SK-N-SH (cell line): ENCODE data around the gene MRFAP1L1. TPM values are rescaled to one million over a fixed set of nuclear protein-coding genes. Genes with fewer than 3 reads are reported as not detected.
A peak's percentile ranks its signal among the peaks of the same experiment; 100 is the strongest.

Experiments
- CTCF ChIA-PET: fragments of 300-600, 350-600 bp; formaldehyde crosslinking; extraction: SDS; loops from one replicate; lab custom pipeline; 2021; lab: Yijun Ruan, JAX
- POLR2A ChIA-PET: fragments of 350-600 bp; sonication (Branson Sonifier 250); formaldehyde crosslinking; extraction: SDS; loops from one replicate; lab custom pipeline; 2020; ENCODE audit warnings: antibody characterized with exemption, inconsistent platforms; lab: Yijun Ruan, JAX
- DNase-seq: peaks from one replicate; pipeline ENCODE4 v3.0.0; 2012
- H2AFZ ChIP-seq: fragments of 200-600 bp; sonication (generic); 2 replicates; pipeline ENCODE4 v1.8.1; 2016; ENCODE audit warnings: antibody characterized with exemption, mild to moderate bottlenecking, low read depth
- H3F3A ChIP-seq: fragments of 200-600 bp; sonication (generic); replicated peaks from 2 replicates; pipeline ENCODE3; 2016; ENCODE audit warnings: antibody characterized with exemption, mild to moderate bottlenecking; ENCODE audit not compliant: insufficient read depth
- H3K27ac ChIP-seq, 2 experiments: fragments of 200-500 bp in 1 of 2; fragments of 200-600 bp in 1 of 2; sonication (Bioruptor generic) in 1 of 2; sonication (generic), shearing (Covaris generic) in 1 of 2; 2 replicates each; pipeline versions ENCODE4 v1.5.1 to v1.6.1; 2014 to 2016; ENCODE audit warnings: low read depth in 2 of 2, inconsistent platforms in 1 of 2, low read length in 1 of 2, mild to moderate bottlenecking in 1 of 2, mixed read lengths in 1 of 2
- H3K27me3 ChIP-seq: fragments of 200-600 bp; sonication (generic), shearing (Covaris generic); 2 replicates; pipeline ENCODE4 v1.6.1; 2016; ENCODE audit warnings: mixed run types; ENCODE audit not compliant: insufficient read depth
- H3K36me3 ChIP-seq, 2 experiments: fragments of 200-500 bp in 1 of 2; fragments of 200-600 bp in 1 of 2; sonication (Bioruptor generic) in 1 of 2; sonication (generic) in 1 of 2; replicated peaks in 1 of 2; 2 replicates each; pipeline versions ENCODE3 to v1.5.1; 2014 to 2016; ENCODE audit warnings: low read length in 1 of 2, mild to moderate bottlenecking in 1 of 2; ENCODE audit not compliant: insufficient read depth in 2 of 2, control insufficient read depth in 1 of 2
- H3K4me1 ChIP-seq, 2 experiments: fragments of 200-500 bp in 1 of 2; fragments of 200-600 bp in 1 of 2; sonication (Bioruptor generic) in 1 of 2; sonication (generic), shearing (Covaris generic) in 1 of 2; 2 replicates each; pipeline versions ENCODE4 v1.5.1 to v1.6.1; 2014 to 2016; ENCODE audit warnings: low read depth in 1 of 2, low read length in 1 of 2, mixed run types in 1 of 2; ENCODE audit not compliant: insufficient read depth in 2 of 2, control insufficient read depth in 1 of 2
- H3K4me2 ChIP-seq: fragments of 200-600 bp; sonication (generic), shearing (Covaris generic); 2 replicates; pipeline ENCODE4 v1.6.1; 2017; ENCODE audit warnings: mixed run types
- H3K4me3 ChIP-seq, 2 experiments: fragments of 200-500 bp in 1 of 2; fragments of 200-600 bp in 1 of 2; sonication (Bioruptor generic) in 1 of 2; sonication (generic), shearing (Covaris generic) in 1 of 2; 2 replicates each; pipeline versions ENCODE4 v1.5.1 to v1.8.1; 2014 to 2016; ENCODE audit warnings: low read depth in 2 of 2, inconsistent platforms in 1 of 2, low read length in 1 of 2, mild to moderate bottlenecking in 1 of 2, mixed read lengths in 1 of 2, moderate library complexity in 1 of 2
- H3K79me2 ChIP-seq: fragments of 200-600 bp; sonication (generic); 2 replicates; pipeline ENCODE4 v1.8.1; 2017; ENCODE audit warnings: mild to moderate bottlenecking; ENCODE audit not compliant: insufficient read depth
- H3K9ac ChIP-seq: fragments of 200-600 bp; sonication (generic); 2 replicates; pipeline ENCODE4 v1.6.1; 2017; ENCODE audit warnings: mixed run types
- H3K9me2 ChIP-seq: fragments of 200-600 bp; sonication (generic); 2 replicates; pipeline ENCODE4 v1.6.1; 2017; ENCODE audit warnings: mixed run types
- H3K9me3 ChIP-seq: fragments of 200-600 bp; sonication (generic); 2 replicates; pipeline ENCODE4 v1.6.1; 2017; ENCODE audit warnings: mixed run types, mild to moderate bottlenecking, moderate library complexity
- H4K20me1 ChIP-seq: fragments of 200-600 bp; sonication (generic); 2 replicates; pipeline ENCODE4 v1.6.1; 2017; ENCODE audit warnings: mild to moderate bottlenecking, mixed run types; ENCODE audit not compliant: insufficient read depth
- ELF1 ChIP-seq: IDR thresholded peaks from 2 replicates; pipeline ENCODE4 v1.4.0; 2012
- EZH2phosphoT487 ChIP-seq: fragments of 200-600 bp; sonication (generic); IDR thresholded peaks from 2 replicates; pipeline ENCODE4 v1.6.1; 2017; ENCODE audit warnings: low read depth, mixed run types, mild to moderate bottlenecking, antibody characterized with exemption, moderate library complexity, borderline replicate concordance
- FOXM1 ChIP-seq: IDR thresholded peaks from 2 replicates; pipeline ENCODE4 v1.4.0; 2012; ENCODE audit warnings: low read depth, mild to moderate bottlenecking
- GABPA ChIP-seq: IDR thresholded peaks from 2 replicates; pipeline ENCODE4 v1.4.0; 2012; ENCODE audit warnings: low read depth, mild to moderate bottlenecking
- JUND ChIP-seq: IDR thresholded peaks from 2 replicates; pipeline ENCODE4 v1.4.0; 2012
- MEF2A ChIP-seq: IDR thresholded peaks from 2 replicates; pipeline ENCODE4 v1.4.0; 2012; ENCODE audit warnings: low read depth, borderline replicate concordance
- NFIC ChIP-seq: IDR thresholded peaks from 2 replicates; pipeline ENCODE4 v1.4.0; 2012; ENCODE audit warnings: borderline replicate concordance
- NRF1 ChIP-seq: IDR thresholded peaks from 2 replicates; pipeline ENCODE4 v1.6.1; 2012; ENCODE audit warnings: low read depth, mild to moderate bottlenecking, low read length
- POLR2AphosphoS5 ChIP-seq: IDR thresholded peaks from 2 replicates; pipeline ENCODE4 v1.6.1; 2012; ENCODE audit warnings: low read depth, low read length
- RAD21 ChIP-seq: IDR thresholded peaks from 2 replicates; pipeline ENCODE4 v1.6.1; 2012; ENCODE audit warnings: mild to moderate bottlenecking, low read length
- RCOR1 ChIP-seq: fragments of 150-350 bp; IDR thresholded peaks from 2 replicates; pipeline ENCODE4 v1.6.1; 2017; ENCODE audit warnings: antibody characterized with exemption, low read length
- RXRA ChIP-seq: IDR thresholded peaks from 2 replicates; pipeline ENCODE4 v1.4.0; 2012; ENCODE audit warnings: low read depth, mild to moderate bottlenecking, borderline replicate concordance
- SMC3 ChIP-seq: IDR thresholded peaks from 2 replicates; pipeline ENCODE4 v1.6.1; 2012; ENCODE audit warnings: low read depth, low read length, improper control_type of control experiment
- TAF1 ChIP-seq: IDR thresholded peaks from 2 replicates; pipeline ENCODE4 v1.6.1; 2012; ENCODE audit warnings: low read depth, mild to moderate bottlenecking, low read length, moderate library complexity, borderline replicate concordance
- TCF12 ChIP-seq: IDR thresholded peaks from 2 replicates; pipeline ENCODE4 v1.4.0; 2012
- WGBS: methylation state at CpG from one replicate; pipeline ENCODE4 v1.1.6; 2017; ENCODE audit warnings: low lambda C conversion rate; 5-methylcytosine and 5-hydroxymethylcytosine counted together
- polyA plus RNA-seq, 3 experiments: library from polyadenylated mRNA; depleted of rRNA; stranded (reverse); fragments of >200 nt; gene quantifications; 2 replicates each; pipeline ENCODE4 v1.2.3, GENCODE V29; 2012
- TF ChIP-seq, protein P1 (sequence below): IDR thresholded peaks from 2 replicates; pipeline ENCODE4; 2012

Gene MRFAP1L1
- polyA plus RNA-seq, 1 of the 3 experiments (the other 2 are of a cell fraction) = 60.3 TPM

DNA sequence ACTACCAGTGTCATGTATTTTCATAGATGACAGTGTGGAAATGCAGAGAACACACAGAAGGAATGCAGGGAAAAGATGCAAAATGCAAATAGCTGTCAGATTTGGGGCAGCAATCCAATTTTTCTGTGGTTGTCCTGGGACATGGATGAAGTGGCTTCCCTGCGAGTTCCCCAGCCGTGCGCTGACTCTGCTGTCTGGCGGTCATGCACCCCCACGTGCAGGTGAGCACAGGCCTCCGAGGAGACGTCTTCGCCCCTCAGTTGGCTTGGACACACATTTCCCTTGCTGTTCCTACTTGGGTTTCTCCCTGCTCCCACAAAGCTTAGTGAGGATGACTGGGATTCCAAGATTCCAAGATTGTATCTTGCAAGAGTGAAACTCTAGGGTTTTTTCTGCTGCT lies 30.7 kb upstream of the MRFAP1L1 start:
- Histone ChIP-seq H3K9ac (no peak overlapping the region), H3K4me2 (no peak overlapping the region), H3K27ac (no peak overlapping the region), H2AFZ (no peak overlapping the region), H4K20me1 (no peaks in the 10 kb centered on the region), H3K4me3 (no peak overlapping the region), H3F3A (no peaks in the 10 kb centered on the region), H3K27me3 (no peaks in the 10 kb centered on the region), H3K36me3 (no peaks in the 10 kb centered on the region)
- DNase-seq = peak; percentile 2
- POLR2A ChIA-PET = no interaction called here
- no peak for TF ChIP-seq SMC3
- no peak for TF ChIP-seq NFIC
- TF ChIP-seq, protein P1, sequence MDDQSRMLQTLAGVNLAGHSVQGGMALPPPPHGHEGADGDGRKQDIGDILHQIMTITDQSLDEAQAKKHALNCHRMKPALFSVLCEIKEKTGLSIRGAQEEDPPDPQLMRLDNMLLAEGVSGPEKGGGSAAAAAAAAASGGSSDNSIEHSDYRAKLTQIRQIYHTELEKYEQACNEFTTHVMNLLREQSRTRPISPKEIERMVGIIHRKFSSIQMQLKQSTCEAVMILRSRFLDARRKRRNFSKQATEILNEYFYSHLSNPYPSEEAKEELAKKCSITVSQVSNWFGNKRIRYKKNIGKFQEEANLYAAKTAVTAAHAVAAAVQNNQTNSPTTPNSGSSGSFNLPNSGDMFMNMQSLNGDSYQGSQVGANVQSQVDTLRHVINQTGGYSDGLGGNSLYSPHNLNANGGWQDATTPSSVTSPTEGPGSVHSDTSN = no peak
- no peak for TF ChIP-seq EZH2phosphoT487
- TF ChIP-seq FOXM1 = no peak
- no peak for TF ChIP-seq GABPA
- no peak for TF ChIP-seq MEF2A
- no peak for TF ChIP-seq NRF1
- TF ChIP-seq RCOR1 = no peak
- no peak for TF ChIP-seq JUND
- TF ChIP-seq RXRA = no peak
- TF ChIP-seq RAD21 = no peak
- TF ChIP-seq, all 33 proteins: peak for 0
- 86% methylated on average over 7 of the region's 8 CpGs for WGBS
- CTCF ChIA-PET = interaction anchor here (0.9 kb wide), 1 partner anchor 133 kb away, joined by 3 read pairs; no protein-coding TSS in a partner anchor
- no peaks in the 10 kb centered on the region for H3K9me3 ChIP-seq
- no peaks in the 10 kb centered on the region for H3K9me2 ChIP-seq
- H3K4me1 ChIP-seq = no peaks in the 10 kb centered on the region
- H3K79me2 ChIP-seq = no peaks in the 10 kb centered on the region

GRCh38 chr4:6739920-6740319 lies 30.3 kb upstream of the MRFAP1L1 start:
- DNase-seq = no peak
- no peaks in the 10 kb centered on the region for H4K20me1 ChIP-seq
- H3K9ac ChIP-seq = no peak overlapping the region
- H3K4me3 ChIP-seq = no peak overlapping the region
- no peak for TF ChIP-seq POLR2AphosphoS5
- no peak for TF ChIP-seq TCF12
- no peak for TF ChIP-seq RAD21
- TF ChIP-seq MEF2A = no peak
- TF ChIP-seq, protein P1 = no peak
- no peak for TF ChIP-seq JUND
- no peak for TF ChIP-seq ELF1
- TF ChIP-seq TAF1 = no peak
- H3K27ac ChIP-seq = no peak overlapping the region
- no peak overlapping the region for H2AFZ ChIP-seq
- no peaks in the 10 kb centered on the region for H3F3A ChIP-seq
- CTCF ChIA-PET = no interaction called here
- H3K27me3 ChIP-seq = no peaks in the 10 kb centered on the region
- no peak overlapping the region for H3K4me2 ChIP-seq
- no peaks in the 10 kb centered on the region for H3K9me3 ChIP-seq
- no peaks in the 10 kb centered on the region for H3K36me3 ChIP-seq
- H3K9me2 ChIP-seq = no peaks in the 10 kb centered on the region
- no peaks in the 10 kb centered on the region for H3K4me1 ChIP-seq
- 44% methylated on average over 4 of the region's 4 CpGs for WGBS
- H3K79me2 ChIP-seq = no peaks in the 10 kb centered on the region
- POLR2A ChIA-PET = no interaction called here
